GM19043 (cell line): ENCODE measurements around the gene BET1L.
"Not testable (repeated sequence)": the region's sequence is repeated elsewhere in the genome, so short reads cannot be mapped to it uniquely, and the experiment has no call there.

Source experiments
- ATAC-seq: cut with Tn5 transposase; IDR thresholded peaks from one replicate; pipeline ENCODE4 v1.9.1; 2021; ENCODE audit warnings: low read depth; ENCODE audit not compliant: unreplicated experiment

Gene BET1L

DNA sequence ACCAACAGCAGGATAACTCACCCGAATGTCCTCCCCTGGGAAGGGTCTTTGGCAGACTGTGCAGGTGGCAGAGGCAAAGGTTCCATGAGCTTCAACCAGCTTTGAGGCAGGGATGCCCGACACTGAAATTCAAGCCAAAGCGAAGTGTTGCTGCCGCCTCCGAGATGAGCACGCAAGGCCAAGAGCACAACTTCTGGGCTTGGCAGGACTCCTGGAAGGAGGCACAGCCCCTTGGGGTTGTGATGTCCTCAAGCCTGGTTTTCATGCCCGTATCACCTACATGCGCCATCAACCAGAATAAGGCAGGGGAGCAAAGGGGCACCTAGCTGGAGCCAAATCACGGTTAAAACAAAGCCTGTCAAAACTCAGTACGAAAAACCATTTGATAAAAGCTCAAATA lies 23.2 kb upstream of the BET1L start:
- no peak for ATAC-seq

GRCh38 chr11:227824-228379 lies 20.7 kb upstream of the BET1L start:
- ATAC-seq: no peak

DNA sequence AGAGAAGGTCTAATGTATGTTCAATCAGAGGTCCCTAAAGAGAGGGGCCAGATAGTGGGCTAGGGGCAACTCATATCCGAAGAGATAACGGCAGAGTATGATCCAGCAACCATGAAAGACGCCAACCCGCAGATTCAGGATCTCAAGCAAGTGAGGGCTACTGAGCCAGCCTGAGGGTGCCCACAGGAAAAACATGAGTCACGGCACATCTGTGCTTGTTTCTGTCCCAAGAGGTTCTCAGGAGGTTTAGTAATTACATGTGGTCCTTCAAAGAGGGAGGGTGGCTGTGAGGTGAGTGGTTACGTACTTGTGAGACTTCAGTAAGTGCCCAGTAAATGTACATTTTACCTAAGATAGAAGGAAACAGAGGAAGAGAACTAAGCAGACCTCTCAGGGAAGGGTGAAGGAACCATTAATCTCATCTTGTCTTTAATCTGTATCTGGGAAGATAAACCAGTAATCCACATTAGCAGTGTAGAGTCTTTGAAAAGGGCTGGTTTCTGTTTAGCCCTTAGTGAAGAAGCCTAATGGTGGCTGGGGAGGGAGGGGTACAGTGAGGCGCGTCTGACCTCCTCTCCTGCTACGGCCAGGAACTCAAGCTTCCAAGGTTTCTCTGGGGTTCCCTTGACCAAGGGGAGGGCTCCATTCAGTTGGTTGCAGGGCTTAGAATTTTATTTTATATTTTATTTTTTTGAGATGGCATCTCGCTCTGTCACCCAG lies 18.7 kb upstream of the BET1L start:
- no peak for ATAC-seq

- no peak for ATAC-seq
Observed at GRCh38 chr11:224424-224823, 17.2 kb upstream of the BET1L start.

DNA sequence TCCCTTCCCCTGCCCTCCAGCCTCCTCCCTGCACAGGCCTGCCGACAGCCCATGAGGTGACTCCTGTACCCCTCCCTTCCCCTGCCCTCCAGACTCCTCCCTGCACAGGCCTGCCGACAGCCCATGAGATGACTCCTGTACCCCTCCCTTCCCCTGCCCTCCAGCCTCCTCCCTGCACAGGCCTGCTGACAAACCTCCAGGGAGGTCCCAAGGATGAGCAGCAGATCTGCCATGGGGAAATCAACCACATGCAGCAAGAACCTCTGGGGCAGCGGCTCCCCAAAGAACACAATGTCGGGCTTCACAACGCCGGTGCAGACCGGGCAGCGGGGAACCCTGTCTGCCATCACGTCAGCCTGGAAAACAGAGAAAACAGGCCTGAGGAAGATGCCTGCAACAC lies 16.7 kb upstream of the BET1L start:
- ATAC-seq: no peak

DNA sequence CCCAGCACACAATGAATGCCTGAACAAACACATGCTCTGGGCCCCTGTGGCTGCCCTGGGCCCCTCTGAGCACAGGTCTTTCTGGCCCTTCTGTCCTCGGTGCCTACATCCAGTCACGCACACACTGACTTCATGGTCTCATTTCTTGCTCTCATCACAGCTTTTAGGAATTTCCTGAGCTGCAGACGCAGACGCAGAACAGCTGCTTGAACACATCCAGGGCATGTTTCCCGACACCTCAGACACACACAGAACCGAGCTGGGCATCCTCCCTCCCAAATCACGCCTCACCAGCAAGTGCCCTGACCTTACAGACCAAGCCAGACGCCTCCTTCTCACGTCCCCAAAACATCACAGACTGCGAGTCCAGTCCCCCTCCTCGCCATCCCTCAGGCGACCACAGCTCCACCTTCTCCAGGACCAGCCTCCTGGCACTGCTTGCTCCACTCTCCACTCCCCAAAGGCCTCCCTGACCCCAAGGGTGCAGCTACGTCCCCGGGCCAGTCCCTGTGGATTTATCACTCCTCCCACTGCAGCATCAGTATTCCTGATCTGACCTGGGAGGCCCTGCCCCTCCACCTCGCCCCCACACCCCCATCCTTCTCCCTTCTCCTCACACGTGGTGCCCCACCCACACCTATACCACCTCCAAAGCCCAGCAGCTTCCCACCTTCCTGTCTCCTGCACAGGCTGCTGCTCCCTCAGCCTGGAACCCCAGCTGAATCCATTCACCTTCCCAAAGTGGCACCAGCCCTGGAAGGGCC lies 16.0 kb upstream of the BET1L start:
- no peak for ATAC-seq

GRCh38 chr11:221998-222789 lies 15.0 kb upstream of the BET1L start:
- no peak for ATAC-seq

GRCh38 chr11:221539-221938 lies 14.3 kb upstream of the BET1L start:
- ATAC-seq: no peak

GRCh38 chr11:220641-221215 lies 13.5 kb upstream of the BET1L start:
- not testable (repeated sequence) for ATAC-seq

DNA sequence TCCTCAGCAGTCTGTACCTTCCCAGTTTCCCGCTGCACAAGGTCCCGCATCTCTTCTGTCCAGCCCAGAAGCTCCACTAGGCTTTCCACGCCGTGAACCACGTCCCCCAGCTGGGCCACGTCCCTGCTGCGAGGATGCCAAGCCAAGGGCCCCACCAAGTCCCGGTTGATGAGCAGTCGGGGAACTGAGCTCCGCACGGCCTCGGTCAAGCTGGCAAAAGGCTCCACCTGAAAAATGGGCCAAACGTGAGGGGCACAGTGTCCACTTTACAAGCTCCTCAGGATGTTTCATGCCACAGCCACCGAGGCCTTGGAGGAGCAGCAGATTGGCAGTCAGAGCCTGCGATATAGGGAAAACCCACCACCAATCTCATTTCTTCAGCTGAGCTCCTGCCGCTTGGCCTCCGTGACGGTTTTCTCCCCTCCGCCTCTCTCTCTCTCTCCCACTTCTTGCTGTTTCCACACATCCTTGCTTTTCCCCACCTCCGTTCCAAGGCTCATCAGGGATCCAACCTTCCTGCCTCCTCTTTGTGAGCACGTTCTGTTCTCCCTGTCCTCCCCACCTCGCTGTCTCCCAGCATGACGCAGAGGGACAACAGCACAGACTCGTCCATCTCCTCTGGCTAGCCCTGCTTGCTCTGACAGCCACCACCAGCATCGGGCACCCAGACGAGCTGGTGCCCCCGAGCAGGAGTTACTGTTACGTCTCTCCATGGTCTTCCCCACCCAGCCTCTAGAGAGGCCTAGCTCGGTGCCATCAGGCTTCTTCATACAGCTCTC lies 11.8 kb upstream of the BET1L start:
- ATAC-seq: no peak

GRCh38 chr11:217704-218103 lies 10.5 kb upstream of the BET1L start:
- ATAC-seq: no peak

GRCh38 chr11:216081-216974 lies 9.1 kb upstream of the BET1L start:
- ATAC-seq: no peak

- ATAC-seq: no peak
Observed at GRCh38 chr11:215581-216037, 8.4 kb upstream of the BET1L start.

DNA sequence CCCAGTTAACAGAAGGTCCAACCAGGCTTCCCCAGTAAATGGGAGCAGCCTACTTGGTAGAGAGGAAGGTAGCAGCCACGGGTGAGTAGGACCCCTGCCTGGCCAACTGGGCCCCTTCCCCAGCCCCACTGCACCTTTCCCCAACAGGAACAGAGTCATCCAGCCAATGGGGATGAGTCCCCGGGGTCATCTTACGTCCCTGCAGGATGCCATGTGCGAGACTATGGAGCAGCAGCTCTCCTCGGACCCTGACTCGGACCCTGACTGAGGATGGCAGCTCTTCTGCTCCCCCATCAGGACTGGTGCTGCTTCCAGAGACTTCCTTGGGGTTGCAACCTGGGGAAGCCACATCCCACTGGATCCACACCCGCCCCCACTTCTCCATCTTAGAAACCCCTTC lies 6.9 kb upstream of the BET1L start:
- ATAC-seq: no peak

DNA sequence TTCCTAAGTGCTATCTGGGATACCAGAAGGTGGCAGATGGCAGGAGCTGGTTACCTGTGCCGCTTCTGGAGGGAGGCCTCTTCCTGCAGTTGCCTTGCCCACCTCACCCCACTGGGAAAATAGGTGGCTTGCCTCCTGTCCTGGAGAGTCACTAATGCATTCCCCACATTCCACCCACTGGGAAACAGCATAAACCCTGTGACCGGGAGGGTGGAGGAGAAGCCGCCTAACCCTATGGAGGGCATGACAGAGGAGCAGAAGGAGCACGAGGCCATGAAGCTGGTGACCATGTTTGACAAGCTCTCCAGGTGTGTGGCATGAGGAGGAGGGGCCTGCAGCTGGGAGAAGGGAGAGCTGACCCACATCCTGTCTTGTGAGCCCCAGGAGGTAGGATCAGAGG lies 5.9 kb upstream of the BET1L start:
- ATAC-seq: no peak

- no peak for ATAC-seq
Observed at GRCh38 chr11:212150-213100, 5.2 kb upstream of the BET1L start.

GRCh38 chr11:211741-212140 lies 4.5 kb upstream of the BET1L start:
- no peak for ATAC-seq

- no peak for ATAC-seq
Observed at GRCh38 chr11:211295-211694, 4.1 kb upstream of the BET1L start.
